Activated gamma-delta T cell treated with Interleukin-2 at 50 U/mL for 16 hours (primary cell): Measurements from ENCODE around the gene ABI1.

ENCODE experiments used
- DNase-seq: peaks from one replicate; pipeline ENCODE4 v3.0.0-alpha.2; 2020

ABI1 gene

DNA sequence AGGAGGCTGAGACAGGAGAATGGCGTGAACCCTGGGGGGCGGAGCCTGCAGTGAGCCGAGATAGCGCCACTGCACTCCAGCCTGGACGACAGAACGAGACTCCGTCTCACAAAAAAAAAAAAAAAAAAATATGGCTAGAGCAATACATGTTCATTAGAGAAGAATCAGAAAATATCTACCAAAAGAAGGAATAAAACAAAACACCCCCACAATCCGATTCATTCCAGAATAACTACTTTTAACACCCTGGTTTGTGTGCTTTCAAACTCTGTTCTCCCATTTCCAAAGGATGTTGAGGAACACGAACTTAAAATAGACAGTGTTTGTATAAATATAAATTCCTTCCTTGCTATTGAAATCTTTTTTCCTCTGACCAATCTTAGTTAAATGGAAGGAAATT is 156.8 kb downstream of the ABI1 start:
- DNase-seq = no peak

DNA sequence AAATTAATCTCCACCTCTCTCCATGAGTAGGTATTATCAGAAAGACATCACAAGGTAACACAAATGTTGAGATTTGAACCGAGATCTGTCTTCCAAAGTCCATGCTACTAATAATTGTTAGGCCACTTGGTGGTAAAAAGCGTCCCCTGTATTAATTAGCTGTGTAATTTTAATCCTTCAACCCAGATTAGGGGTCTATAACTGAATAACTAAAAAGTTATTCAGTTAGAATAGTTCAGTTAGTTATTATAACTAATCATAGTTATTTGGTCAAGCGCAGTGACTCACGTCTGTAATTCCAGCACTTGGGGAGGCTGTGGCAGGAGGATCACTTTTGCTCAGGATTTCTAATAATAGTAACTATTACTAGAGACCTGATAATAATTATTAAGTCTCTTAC is 157.7 kb downstream of the ABI1 start:
- no peak for DNase-seq

DNA sequence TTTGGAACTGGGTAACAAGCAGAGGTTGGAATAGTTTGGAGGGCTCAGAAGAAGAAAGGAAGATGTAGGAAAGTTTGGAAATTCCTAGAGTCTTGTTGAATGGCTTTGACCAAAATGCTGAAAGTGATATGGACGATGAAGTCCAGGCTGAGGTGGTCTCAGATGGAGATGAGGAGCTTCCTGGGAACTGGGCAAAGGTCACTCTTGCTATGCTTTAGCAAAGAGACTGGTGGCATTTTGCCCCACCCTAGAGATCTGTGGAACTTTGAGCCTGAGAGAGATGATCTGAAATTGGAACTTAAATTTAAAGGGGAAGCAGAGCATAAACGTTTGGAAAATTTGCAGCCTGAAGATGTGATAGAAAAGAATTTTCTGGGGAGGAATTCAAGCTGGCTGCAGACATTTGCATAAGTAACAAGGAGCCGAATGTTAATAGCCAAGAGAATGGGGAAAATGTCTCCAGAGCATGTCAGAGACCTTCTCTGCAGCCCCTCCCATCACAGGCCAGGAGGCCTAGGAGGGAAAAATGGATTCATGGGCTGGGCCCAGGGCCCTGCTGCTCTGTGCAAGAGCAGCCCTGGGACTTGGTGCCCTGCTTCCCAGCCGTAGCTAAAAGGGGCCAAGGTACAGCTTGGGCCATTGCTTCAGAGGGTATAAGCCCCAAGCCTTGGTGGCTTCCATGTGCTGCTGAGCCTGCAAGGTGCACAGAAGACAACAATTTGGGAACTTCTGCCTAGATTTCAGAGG is 159.7 kb downstream of the ABI1 start:
- DNase-seq = no peak

DNA sequence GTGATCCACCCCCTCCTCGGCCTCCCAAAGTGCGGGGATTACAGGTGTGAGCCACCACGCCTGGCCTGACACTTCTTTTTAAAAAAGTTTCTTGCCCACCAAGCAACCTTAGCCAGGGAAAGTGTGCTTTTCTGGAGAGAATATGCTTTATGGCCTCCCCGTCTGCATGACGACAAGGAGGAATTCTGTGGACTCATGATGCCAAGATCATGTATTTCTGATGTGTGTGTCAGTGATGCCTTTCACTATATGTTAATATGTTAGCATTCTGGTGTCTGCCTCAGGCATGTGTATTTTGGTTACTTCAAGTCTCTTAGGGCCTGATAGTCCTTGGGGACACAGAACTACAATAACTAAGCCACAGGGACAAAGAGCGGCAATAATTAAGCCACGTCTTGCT is 161.1 kb downstream of the ABI1 start:
- DNase-seq = no peak

DNA sequence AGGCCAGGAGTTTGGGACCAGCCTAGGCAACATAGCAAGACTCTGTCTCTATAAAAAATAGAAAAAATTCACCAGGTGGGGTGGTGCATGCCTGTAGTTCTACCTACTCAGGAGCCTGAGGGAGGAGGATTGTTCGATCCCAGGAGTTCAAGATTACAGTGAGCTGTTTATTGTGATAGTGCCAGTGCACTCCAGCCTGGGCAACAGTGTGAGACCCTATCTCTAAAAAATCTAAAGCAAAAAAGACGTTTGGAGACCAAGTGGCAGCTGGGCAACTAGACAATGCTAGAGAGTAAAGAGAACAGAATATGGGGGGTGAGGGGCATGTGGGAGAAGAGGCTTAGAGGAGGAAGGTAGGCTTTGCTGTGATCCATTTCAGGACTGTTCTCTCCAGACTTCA is 161.8 kb downstream of the ABI1 start:
- no peak for DNase-seq

DNA sequence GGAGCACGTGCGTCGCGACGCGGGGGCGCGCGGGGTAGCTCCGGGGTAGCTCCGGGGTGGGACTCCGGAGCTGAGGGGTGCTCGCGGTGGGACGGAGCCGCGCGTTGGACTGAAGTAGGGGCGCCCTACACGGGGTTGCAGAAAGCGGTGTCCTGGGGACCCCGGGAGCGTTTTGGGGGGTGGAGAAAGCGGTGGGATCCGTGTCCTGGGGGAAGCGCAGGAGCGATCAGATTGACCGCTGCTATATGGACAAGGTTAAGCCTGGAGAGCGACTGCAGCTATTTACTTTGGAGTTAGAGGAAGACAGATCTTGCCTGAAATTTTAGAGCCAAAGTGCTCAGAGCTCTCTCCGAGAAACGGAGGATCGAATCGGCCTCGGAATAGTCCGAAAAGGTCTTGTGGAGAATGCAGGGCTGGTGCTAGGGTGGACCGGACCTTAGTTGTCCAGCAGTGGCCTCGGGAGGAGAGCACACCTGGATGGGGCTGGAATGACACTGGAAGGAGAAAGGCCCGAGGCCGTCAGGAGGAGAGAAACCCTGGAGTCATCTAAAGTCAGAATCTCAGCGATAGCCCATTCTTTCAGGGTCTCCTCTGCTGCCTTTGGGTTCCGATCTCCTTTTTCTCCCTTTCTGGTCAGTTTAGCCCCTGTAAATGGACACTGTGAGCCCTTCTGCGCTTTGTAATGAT is 162.7 kb downstream of the ABI1 start:
- DNase-seq = no peak

DNA sequence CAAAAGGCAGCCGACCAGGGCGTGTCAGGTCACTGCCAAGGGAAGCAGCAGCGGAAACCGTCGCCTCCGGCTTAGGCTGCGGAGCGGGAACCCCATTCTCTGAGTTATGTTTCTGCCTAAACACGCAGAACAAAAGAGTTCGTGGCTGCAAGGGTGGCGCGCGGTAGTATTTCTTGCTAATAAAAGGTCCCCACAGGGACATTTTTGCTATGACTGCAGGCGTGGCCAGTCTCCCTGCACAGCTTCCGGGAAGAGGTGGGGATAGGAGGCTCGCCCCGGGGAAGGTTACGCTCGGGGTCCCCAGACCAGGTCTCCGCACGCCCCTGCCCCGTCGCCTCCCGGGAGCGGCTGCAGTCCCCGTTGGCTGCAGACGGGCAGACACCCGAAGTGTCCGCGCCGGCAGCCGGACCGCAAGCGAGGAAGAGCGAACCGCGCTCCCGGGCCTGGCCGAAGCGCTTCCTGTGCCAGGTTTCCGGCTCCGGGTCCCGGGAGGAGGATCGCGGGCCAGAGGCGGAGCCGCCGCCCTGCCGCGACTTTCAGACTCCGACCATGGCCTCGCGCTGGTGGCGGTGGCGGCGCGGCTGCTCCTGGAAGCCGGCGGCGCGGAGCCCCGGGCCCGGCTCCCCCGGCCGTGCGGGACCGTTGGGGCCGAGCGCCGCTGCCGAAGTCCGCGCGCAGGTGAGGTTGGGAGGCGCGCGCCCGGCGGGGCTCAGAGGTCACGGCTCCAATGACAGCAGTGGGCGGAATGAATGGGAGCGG is 163.4 kb downstream of the ABI1 start, which contains the start of gene PDSS1:
Gene PDSS1 (plus strand): TSS at position 539 of the 759 bp plus-strand sequence. CDS start 11 bp downstream, at position 550.
- peak; percentile 57 for DNase-seq

DNA sequence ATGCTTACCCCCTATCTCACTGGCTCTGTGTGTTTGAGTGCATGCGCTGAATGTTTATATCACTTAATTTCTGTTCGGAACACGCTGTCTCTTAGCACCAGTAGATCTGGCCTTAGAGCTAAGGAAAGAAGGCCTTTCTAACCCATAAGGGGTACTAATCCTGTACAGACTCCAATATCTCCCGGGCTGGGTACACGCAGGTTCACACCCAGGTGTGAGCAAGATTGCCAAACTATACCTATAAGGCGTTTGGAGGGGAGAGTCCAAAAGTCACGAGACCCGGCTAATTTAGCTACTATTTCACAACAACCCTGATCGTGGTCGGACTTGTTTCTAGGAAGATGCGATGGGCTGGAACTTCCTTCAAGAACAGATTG is 164.0 kb downstream of the ABI1 start:
- no peak for DNase-seq
